HG03558 (cell line): ENCODE results near the gene ACACA.
"Not testable (repeated sequence)": the region's sequence is repeated elsewhere in the genome, so short reads cannot be mapped to it uniquely, and the experiment has no call there.

Source experiments
- ATAC-seq: cut with Tn5 transposase; IDR thresholded peaks from one replicate; pipeline ENCODE4 v1.9.1; 2021; ENCODE audit warnings: moderate number of reproducible peaks; ENCODE audit not compliant: unreplicated experiment; ENCODE audit errors: extremely low read depth

The ACACA gene

GRCh38 chr17:37356796-37357569 lies 49.7 kb downstream of the ACACA start:
- ATAC-seq = not testable (repeated sequence)

GRCh38 chr17:37346863-37347402 lies 59.7 kb downstream of the ACACA start:
- ATAC-seq = not testable (repeated sequence)

- no peak for ATAC-seq
Measured at GRCh38 chr17:37344519-37344918, 62.1 kb downstream of the ACACA start.

- no peak for ATAC-seq
Measured at GRCh38 chr17:37342589-37342988, 64.0 kb downstream of the ACACA start.

- no peak for ATAC-seq
Measured at GRCh38 chr17:37340804-37341203, 65.8 kb downstream of the ACACA start.

GRCh38 chr17:37339321-37339720 lies 67.3 kb downstream of the ACACA start:
- no peak for ATAC-seq

- no peak for ATAC-seq
Measured at GRCh38 chr17:37338847-37339246, 67.8 kb downstream of the ACACA start.

- ATAC-seq = no peak
Measured at GRCh38 chr17:37327341-37328090, 79.1 kb downstream of the ACACA start.

- no peak for ATAC-seq
Measured at GRCh38 chr17:37322826-37323561, 83.6 kb downstream of the ACACA start.

GRCh38 chr17:37322106-37322505 lies 84.5 kb downstream of the ACACA start:
- no peak for ATAC-seq

GRCh38 chr17:37318931-37319594 lies 87.6 kb downstream of the ACACA start:
- ATAC-seq = no peak

GRCh38 chr17:37317867-37318266 lies 88.8 kb downstream of the ACACA start:
- no peak for ATAC-seq

GRCh38 chr17:37315601-37316000 lies 91.0 kb downstream of the ACACA start:
- no peak for ATAC-seq

GRCh38 chr17:37312137-37312923 lies 94.3 kb downstream of the ACACA start:
- ATAC-seq = no peak

- ATAC-seq = no peak
Measured at GRCh38 chr17:37310940-37311339, 95.7 kb downstream of the ACACA start.

- no peak for ATAC-seq
Measured at GRCh38 chr17:37309051-37309450, 97.6 kb downstream of the ACACA start.

- no peak for ATAC-seq
Measured at GRCh38 chr17:37305406-37305905, 101.2 kb downstream of the ACACA start.

- ATAC-seq = no peak
Measured at GRCh38 chr17:37301288-37301687, 105.3 kb downstream of the ACACA start.

GRCh38 chr17:37300683-37301082 lies 106.0 kb downstream of the ACACA start:
- no peak for ATAC-seq
